ENCODE data around the gene RAD1.

- TF ChIP-seq CTCF (IDR thresholded peaks at IDR 0.05) = peak; percentile 63 to 78 (median 68)
- no peak for TF ChIP-seq POLR2AphosphoS5 (IDR thresholded peaks at IDR 0.05)
- no peak for TF ChIP-seq EP300 (IDR thresholded peaks at IDR 0.05)
These were observed 16.9 kb downstream of the RAD1 start for GRCh38 chr5:34898258-34898895.

Data from upper lobe of left lung (tissue), 4 donors.